HCT116 (cell line): Measurements from ENCODE around the gene MPZL2. TPM values are rescaled to one million over a fixed set of nuclear protein-coding genes. Genes with fewer than 3 reads are reported as not detected.

Experiments used
- ATAC-seq: fragments of 200-7000 bp; cut with Tn5 transposase; 2 replicates; pipeline ENCODE4 v1.9.1; 2020; ENCODE audit warnings: mild to moderate bottlenecking, moderate library complexity
- BruUV-seq: library from RNA; stranded (reverse); fragments of 400-500 nt; replicated peaks from 2 replicates; lab custom pipeline; 2021; lab: Mats Ljungman, UMichigan
- CTCF ChIA-PET: fragments of 300-600 bp; sonication (Branson Sonifier 250); formaldehyde crosslinking; loops from one replicate; lab custom pipeline; 2021; ENCODE audit warnings: antibody characterized with exemption; lab: Charles Lee
- POLR2A ChIA-PET: fragments of 300-600, 350-600 bp; sonication (Branson Sonifier 250); formaldehyde crosslinking; loops from one replicate; lab custom pipeline; 2021; ENCODE audit warnings: antibody characterized with exemption; lab: Charles Lee
- RAD21 ChIA-PET, 2 experiments: fragments of 300-600 bp; sonication (Branson Sonifier 250); formaldehyde crosslinking; loops; one replicate each; lab custom pipeline; 2023; ENCODE audit warnings: low total read pairs in 2 of 2; ENCODE audit not compliant: uncharacterized antibody in 2 of 2, unreplicated experiment in 2 of 2, low non-redundant PET in 1 of 2; lab: Charles Lee
- DNase-seq: peaks from one replicate; pipeline ENCODE4 v3.0.0-alpha.2; 2010; ENCODE audit warnings: low read depth, low spot score
- H2AFZ ChIP-seq: fragments of 200-600 bp; shearing (Covaris generic), sonication (generic); 2 replicates; pipeline ENCODE4 v1.6.1; 2017; ENCODE audit warnings: low read depth, mixed run types, mixed read lengths, antibody characterized with exemption, low read length; ENCODE audit not compliant: poor library complexity, severe bottlenecking
- H3K27ac ChIP-seq: 2 replicates; pipeline ENCODE4 v1.5.1; 2012; ENCODE audit warnings: low read depth, low read length
- H3K27me3 ChIP-seq: fragments of 200-600 bp; sonication (generic); 2 replicates; pipeline ENCODE4 v1.6.1; 2016; ENCODE audit warnings: mixed run types, low read length, mixed read lengths; ENCODE audit not compliant: insufficient read depth
- H3K36me3 ChIP-seq, 2 experiments: fragments of 200-500 bp in 1 of 2; fragments of 200-600 bp in 1 of 2; sonication (Bioruptor generic) in 1 of 2; sonication (generic) in 1 of 2; 2 replicates each; pipeline versions ENCODE4 v1.5.1 to v1.6.1; 2014 to 2016; ENCODE audit warnings: low read length in 2 of 2, inconsistent platforms in 1 of 2, mixed read lengths in 1 of 2, mixed run types in 1 of 2; ENCODE audit not compliant: insufficient read depth in 2 of 2, control insufficient read depth in 1 of 2
- H3K4me1 ChIP-seq, 2 experiments: fragments of 200-600 bp in 1 of 2; sonication (generic) in 1 of 2; 2 replicates each; pipeline versions ENCODE4 v1.5.1 to v1.6.1; 2012 to 2017; ENCODE audit warnings: low read length in 2 of 2, inconsistent platforms in 1 of 2, mild to moderate bottlenecking in 1 of 2, mixed read lengths in 1 of 2, mixed run types in 1 of 2, moderate library complexity in 1 of 2; ENCODE audit not compliant: insufficient read depth in 2 of 2, control insufficient read depth in 1 of 2
- H3K4me2 ChIP-seq: fragments of 200-600 bp; sonication (generic); 2 replicates; pipeline ENCODE4 v1.6.1; 2017; ENCODE audit warnings: mixed run types, low read length, mixed read lengths
- H3K4me3 ChIP-seq, 2 experiments: fragments of 200-600 bp in 1 of 2; sonication (generic) in 1 of 2; replicated peaks in 1 of 2; 2 replicates each; pipeline ENCODE4 v1.5.1; 2011 to 2016; ENCODE audit warnings: low read length in 2 of 2, control low read depth in 1 of 2, low read depth in 1 of 2, mild to moderate bottlenecking in 1 of 2, mixed read lengths in 1 of 2, mixed run types in 1 of 2
- H3K79me2 ChIP-seq: fragments of 200-600 bp; sonication (generic); 2 replicates; pipeline ENCODE4 v1.6.1; 2017; ENCODE audit warnings: mild to moderate bottlenecking, mixed run types, low read length, moderate library complexity, mixed read lengths; ENCODE audit not compliant: insufficient read depth
- H3K9ac ChIP-seq: fragments of 200-600 bp; sonication (generic); 2 replicates; pipeline ENCODE4 v1.6.1; 2016; ENCODE audit warnings: low read length, mixed read lengths
- H3K9me2 ChIP-seq: fragments of 200-600 bp; sonication (generic), shearing (Covaris generic); 2 replicates; pipeline ENCODE4 v1.6.1; 2017; ENCODE audit warnings: mixed run types, mild to moderate bottlenecking, moderate library complexity; ENCODE audit not compliant: insufficient read depth
- H3K9me3 ChIP-seq, 2 experiments: fragments of 200-500 bp in 1 of 2; fragments of 200-600 bp in 1 of 2; sonication (Bioruptor generic) in 1 of 2; sonication (generic) in 1 of 2; 2 replicates each; pipeline ENCODE4 v1.6.1; 2014 to 2017; ENCODE audit warnings: low read length in 2 of 2, mixed read lengths in 2 of 2, inconsistent platforms in 1 of 2, low read depth in 1 of 2, mild to moderate bottlenecking in 1 of 2, mixed run types in 1 of 2, moderate library complexity in 1 of 2; ENCODE audit not compliant: control insufficient read depth in 1 of 2, insufficient read depth in 1 of 2
- H4K20me1 ChIP-seq: fragments of 200-600 bp; sonication (generic), shearing (Covaris generic); 2 replicates; pipeline ENCODE4 v1.6.1; 2017; ENCODE audit warnings: mixed run types, mild to moderate bottlenecking, moderate library complexity; ENCODE audit not compliant: insufficient read depth
- ATF3 ChIP-seq: IDR thresholded peaks from 2 replicates; pipeline ENCODE4 v1.6.1; 2012
- CBX3 ChIP-seq: IDR thresholded peaks from 2 replicates; pipeline ENCODE4 v1.6.1; 2012; ENCODE audit warnings: low read depth
- CTCF ChIP-seq, 3 experiments: fragments of 200-600 bp in 1 of 3; sonication (generic) in 1 of 3; IDR thresholded peaks in 2 of 3; conservative IDR thresholded peaks in 1 of 3; 2 replicates each; pipeline ENCODE4 v1.5.1; 2012 to 2017; ENCODE audit warnings: low read depth in 2 of 3, low read length in 2 of 3, antibody characterized with exemption in 1 of 3, borderline replicate concordance in 1 of 3, control low read depth in 1 of 3, mild to moderate bottlenecking in 1 of 3, mixed read lengths in 1 of 3, mixed run types in 1 of 3, moderate library complexity in 1 of 3; ENCODE audit not compliant: insufficient read depth in 1 of 3
- EGR1 ChIP-seq: IDR thresholded peaks from 2 replicates; pipeline ENCODE4 v1.6.1; 2012; ENCODE audit warnings: low read depth
- ELF1 ChIP-seq: IDR thresholded peaks from 2 replicates; pipeline ENCODE4 v1.6.1; 2012; ENCODE audit warnings: low read depth, borderline replicate concordance
- EZH2 ChIP-seq: fragments of 200-600 bp; sonication (generic); IDR thresholded peaks from 2 replicates; pipeline ENCODE4 v1.6.1; 2017; ENCODE audit warnings: antibody characterized with exemption, mixed run types
- EZH2phosphoT487 ChIP-seq: fragments of 200-600 bp; IDR thresholded peaks from 2 replicates; pipeline ENCODE4 v1.6.1; 2018; ENCODE audit warnings: antibody characterized with exemption, borderline replicate concordance
- FOSL1 ChIP-seq: IDR thresholded peaks from 2 replicates; pipeline ENCODE4 v1.6.1; 2012; ENCODE audit warnings: low read depth
- JUND ChIP-seq: IDR thresholded peaks from 2 replicates; pipeline ENCODE4 v1.6.1; 2012
- MAX ChIP-seq: IDR thresholded peaks from 2 replicates; pipeline ENCODE4 v1.6.1; 2012
- POLR2AphosphoS5 ChIP-seq: IDR thresholded peaks from 2 replicates; pipeline ENCODE4 v1.6.1; 2011; ENCODE audit warnings: mild to moderate bottlenecking, low read depth, low read length, moderate library complexity
- RAD21 ChIP-seq: IDR thresholded peaks from 2 replicates; pipeline ENCODE4 v1.6.1; 2012; ENCODE audit warnings: low read depth, mild to moderate bottlenecking
- REST ChIP-seq: IDR thresholded peaks from 2 replicates; pipeline ENCODE4 v1.6.1; 2012; ENCODE audit warnings: low read depth
- SIN3A ChIP-seq: IDR thresholded peaks from 2 replicates; pipeline ENCODE4 v1.6.1; 2012; ENCODE audit warnings: low read depth
- TCF7L2 ChIP-seq: IDR thresholded peaks from 2 replicates; pipeline ENCODE4 v1.7.0; 2011; ENCODE audit warnings: borderline replicate concordance, inconsistent platforms; ENCODE audit not compliant: insufficient read depth, insufficient read length; ENCODE audit errors: extremely low read depth
- YY1 ChIP-seq: IDR thresholded peaks from 2 replicates; pipeline ENCODE4 v1.6.1; 2011; ENCODE audit warnings: low read length, low read depth, moderate library complexity, mild to moderate bottlenecking; ENCODE audit not compliant: insufficient replicate concordance; ENCODE audit errors: extremely low read depth
- ZBTB33 ChIP-seq: IDR thresholded peaks from 2 replicates; pipeline ENCODE4 v1.6.1; 2011; ENCODE audit warnings: mild to moderate bottlenecking, low read length, moderate library complexity; ENCODE audit not compliant: insufficient replicate concordance; ENCODE audit errors: extremely low read depth
- ZNF274 ChIP-seq: fragments of 200-500 bp; sonication (Bioruptor generic); IDR thresholded peaks from 2 replicates; pipeline ENCODE4 v1.6.1; 2014; ENCODE audit warnings: mild to moderate bottlenecking, low read depth, low read length, inconsistent platforms
- intact Hi-C: fragments of 100-400 bp; cut with micrococcal nuclease; formaldehyde crosslinking; loops from 2 replicates; pipeline ENCODE4 v1.10.0; 2022
- total RNA-seq: library from RNA; stranded (reverse); gene quantifications from one replicate; pipeline ENCODE4 v1.2.1, GENCODE V29; 2021; ENCODE audit not compliant: unreplicated experiment

The MPZL2 gene
- total RNA-seq, 1 experiment from 2014 or later: 16.8 TPM

GRCh38 chr11:118245936-118246562, 18.0 kb downstream of the MPZL2 start:
- Histone ChIP-seq H3K27me3 (no peaks in the 10 kb centered on the region), H4K20me1 (no peaks in the 10 kb centered on the region), H3K4me2 (no peak overlapping the region), H3K9me2 (no peaks in the 10 kb centered on the region), H3K4me1 (peaks cover 19 to 27% of the 10 kb centered on the region in 2 experiments), H3K9me3 (no peaks in the 10 kb centered on the region), H3K79me2 (peaks cover 4% of the 10 kb centered on the region; the same call in 1 of the 2 replicates), H3K9ac (no peak overlapping the region), H2AFZ (no peak overlapping the region), H3K36me3 (no peaks in the 10 kb centered on the region), H3K4me3 (no peak overlapping the region), H3K27ac (no peak overlapping the region)
- POLR2A ChIA-PET: no interaction called here
- intact Hi-C loops: no loop called here
- DNase-seq: no peak
- ATAC-seq: no peak
- BruUV-seq: no TSS peak
- RAD21 ChIA-PET: interaction anchor here (0.6 to 0.7 kb wide), 2 partner anchors 45 to 47 kb away, joined by 3 read pairs; no protein-coding TSS in a partner anchor
- TF ChIP-seq TCF7L2 (no peak), ELF1 (no peak), POLR2AphosphoS5 (no peak), REST (no peak), MAX (no peak), SIN3A (no peak), FOSL1 (no peak), EZH2 (no peak), CBX3 (no peak), CTCF (IDR thresholded peaks at IDR 0.05 in 2 of 3, conservative IDR thresholded peaks at IDR 0.05 in 1 of 3; ENCODE audit: borderline replicate concordance in 1 of 3, insufficient read depth in 1 of 3, low read depth in 2 of 3, low read length in 2 of 3) (no peak), YY1 (no peak), ATF3 (no peak), RAD21 (no peak), JUND (no peak), EZH2phosphoT487 (no peak), ZBTB33 (no peak), EGR1 (no peak), ZNF274 (no peak)
- CTCF ChIA-PET: no interaction called here
